HepG2 (cell line): ENCODE data around the gene MED13. TPM values are rescaled to one million over a fixed set of nuclear protein-coding genes. Genes with fewer than 3 reads are reported as not detected.
A peak's percentile ranks its signal among the peaks of the same experiment; 100 is the strongest.

Source experiments
- CBX2 ChIP-seq, 2 experiments: fragments of 200-600 bp in 1 of 2; sonication (generic); formaldehyde crosslinking in 1 of 2; IDR thresholded peaks; 2 replicates each; pipeline versions ENCODE4 v1.7.0 to v1.8.1; 2018 to 2022; ENCODE audit warnings: low read depth in 2 of 2, low read length in 1 of 2, mild to moderate bottlenecking in 1 of 2, missing genetic modification reagents in 1 of 2
- GTF2F1 ChIP-seq: fragments of 150-350 bp; IDR thresholded peaks from 2 replicates; pipeline ENCODE4 v1.6.1; 2014; ENCODE audit warnings: low read length
- HCFC1 ChIP-seq: fragments of 150-350 bp; IDR thresholded peaks from 2 replicates; pipeline ENCODE4 v1.6.1; 2014; ENCODE audit warnings: low read depth, low read length
- HOXD1 ChIP-seq: sonication (generic); formaldehyde crosslinking; IDR thresholded peaks from 2 replicates; pipeline ENCODE4 v1.5.0; 2020; ENCODE audit warnings: missing genetic modification reagents
- ISL2 ChIP-seq: sonication (generic); formaldehyde crosslinking; IDR thresholded peaks from 2 replicates; pipeline ENCODE4 v1.5.0; 2020; ENCODE audit warnings: missing genetic modification reagents
- MLLT10 ChIP-seq: sonication (generic); formaldehyde crosslinking; IDR thresholded peaks from 2 replicates; pipeline ENCODE4 v1.4.0; 2020; ENCODE audit warnings: missing genetic modification reagents
- NCOA5 ChIP-seq: sonication (generic); formaldehyde crosslinking; IDR thresholded peaks from 2 replicates; pipeline ENCODE4 v1.4.0; 2020; ENCODE audit warnings: missing genetic modification reagents
- PHF21A ChIP-seq: sonication (generic); formaldehyde crosslinking; IDR thresholded peaks from 2 replicates; pipeline ENCODE4 v1.5.0; 2020; ENCODE audit warnings: mild to moderate bottlenecking, missing genetic modification reagents
- SNAPC4 ChIP-seq: sonication (generic); formaldehyde crosslinking; IDR thresholded peaks from 2 replicates; pipeline ENCODE4 v1.4.0; 2020; ENCODE audit warnings: mild to moderate bottlenecking, missing genetic modification reagents
- XBP1 ChIP-seq: sonication (generic); formaldehyde crosslinking; IDR thresholded peaks from 2 replicates; pipeline ENCODE4 v1.5.0; 2020; ENCODE audit warnings: missing genetic modification reagents
- YY1 ChIP-seq: IDR thresholded peaks from 2 replicates; pipeline ENCODE4 v1.6.1; 2011; ENCODE audit warnings: low read length, low read depth, moderate library complexity, mild to moderate bottlenecking; ENCODE audit not compliant: insufficient read depth, insufficient replicate concordance
- ZNF333 ChIP-seq: sonication (generic); formaldehyde crosslinking; IDR thresholded peaks from 2 replicates; pipeline ENCODE4 v1.4.0; 2020; ENCODE audit warnings: mild to moderate bottlenecking, missing genetic modification reagents, borderline replicate concordance
- ZNF510 ChIP-seq: sonication (generic); formaldehyde crosslinking; IDR thresholded peaks from 2 replicates; pipeline ENCODE4 v1.4.0; 2020; ENCODE audit warnings: low read depth, mild to moderate bottlenecking, missing genetic modification reagents
- ZNF639 ChIP-seq: conservative IDR thresholded peaks from 2 replicates; pipeline ENCODE4 v1.6.1; 2018; ENCODE audit warnings: missing genetic modification reagents
- ZNF749 ChIP-seq: sonication (generic); formaldehyde crosslinking; IDR thresholded peaks from 2 replicates; pipeline ENCODE4 v1.8.0; 2022; ENCODE audit warnings: mild to moderate bottlenecking, missing genetic modification reagents, moderate library complexity, borderline replicate concordance
- ZNF841 ChIP-seq: sonication (generic); formaldehyde crosslinking; IDR thresholded peaks from 2 replicates; pipeline ENCODE4 v1.8.1; 2023; ENCODE audit warnings: missing genetic modification reagents, borderline replicate concordance
- polyA plus RNA-seq, 8 experiments: library from polyadenylated mRNA; depleted of rRNA in 3 of 8; stranded (reverse) in 7 of 8; unstranded in 1 of 8; fragments of >200 nt; fragmentation: Illumina TruSeq in 4 of 8; extraction: Trizol in 4 of 8; gene quantifications; 2 replicates each; pipeline versions ENCODE4 v1.2.1 to v1.2.3, GENCODE V29; 2011 to 2016; ENCODE audit warnings: low read depth in 4 of 8, missing spikeins in 1 of 8, mixed read lengths in 1 of 8; ENCODE audit not compliant: insufficient read depth in 1 of 8
- total RNA-seq, 5 experiments: library from RNA; depleted of rRNA; stranded (reverse); fragments of >200 nt; fragmentation: Illumina TruSeq; extraction: Trizol; gene quantifications; 2 replicates each; pipeline ENCODE4 v1.2.3, GENCODE V29; 2016; ENCODE audit warnings: low read depth in 1 of 5
- TF ChIP-seq, protein P1 (sequence below): sonication (generic); formaldehyde crosslinking; IDR thresholded peaks from 2 replicates; pipeline ENCODE4 v1.4.0; 2020; ENCODE audit warnings: mild to moderate bottlenecking, missing genetic modification reagents, borderline replicate concordance

The MED13 gene
- total and polyA plus RNA-seq, 2 of the 13 experiments (the other 11 are each of a cell fraction or from before 2014, with no cell fraction given), result 27.4 to 69.1 TPM

GRCh38 chr17:61927208-61928100, 137.6 kb downstream of the MED13 start, which contains the start of gene INTS2 (continued):
- TF ChIP-seq SNAPC4 (CRISPR knock-in tag), result peak; percentile 89
- peak; percentile 68 for TF ChIP-seq YY1
- no peak for TF ChIP-seq CBX2 (IDR thresholded peaks at IDR 0.05; ENCODE audit: low read depth, low read length)
- peak; percentile 85; the same call in 1 of the 2 replicates for TF ChIP-seq CBX2 (CRISPR knock-in tag; IDR thresholded peaks at IDR 0.05; ENCODE audit: low read depth)
- TF ChIP-seq, protein P1, sequence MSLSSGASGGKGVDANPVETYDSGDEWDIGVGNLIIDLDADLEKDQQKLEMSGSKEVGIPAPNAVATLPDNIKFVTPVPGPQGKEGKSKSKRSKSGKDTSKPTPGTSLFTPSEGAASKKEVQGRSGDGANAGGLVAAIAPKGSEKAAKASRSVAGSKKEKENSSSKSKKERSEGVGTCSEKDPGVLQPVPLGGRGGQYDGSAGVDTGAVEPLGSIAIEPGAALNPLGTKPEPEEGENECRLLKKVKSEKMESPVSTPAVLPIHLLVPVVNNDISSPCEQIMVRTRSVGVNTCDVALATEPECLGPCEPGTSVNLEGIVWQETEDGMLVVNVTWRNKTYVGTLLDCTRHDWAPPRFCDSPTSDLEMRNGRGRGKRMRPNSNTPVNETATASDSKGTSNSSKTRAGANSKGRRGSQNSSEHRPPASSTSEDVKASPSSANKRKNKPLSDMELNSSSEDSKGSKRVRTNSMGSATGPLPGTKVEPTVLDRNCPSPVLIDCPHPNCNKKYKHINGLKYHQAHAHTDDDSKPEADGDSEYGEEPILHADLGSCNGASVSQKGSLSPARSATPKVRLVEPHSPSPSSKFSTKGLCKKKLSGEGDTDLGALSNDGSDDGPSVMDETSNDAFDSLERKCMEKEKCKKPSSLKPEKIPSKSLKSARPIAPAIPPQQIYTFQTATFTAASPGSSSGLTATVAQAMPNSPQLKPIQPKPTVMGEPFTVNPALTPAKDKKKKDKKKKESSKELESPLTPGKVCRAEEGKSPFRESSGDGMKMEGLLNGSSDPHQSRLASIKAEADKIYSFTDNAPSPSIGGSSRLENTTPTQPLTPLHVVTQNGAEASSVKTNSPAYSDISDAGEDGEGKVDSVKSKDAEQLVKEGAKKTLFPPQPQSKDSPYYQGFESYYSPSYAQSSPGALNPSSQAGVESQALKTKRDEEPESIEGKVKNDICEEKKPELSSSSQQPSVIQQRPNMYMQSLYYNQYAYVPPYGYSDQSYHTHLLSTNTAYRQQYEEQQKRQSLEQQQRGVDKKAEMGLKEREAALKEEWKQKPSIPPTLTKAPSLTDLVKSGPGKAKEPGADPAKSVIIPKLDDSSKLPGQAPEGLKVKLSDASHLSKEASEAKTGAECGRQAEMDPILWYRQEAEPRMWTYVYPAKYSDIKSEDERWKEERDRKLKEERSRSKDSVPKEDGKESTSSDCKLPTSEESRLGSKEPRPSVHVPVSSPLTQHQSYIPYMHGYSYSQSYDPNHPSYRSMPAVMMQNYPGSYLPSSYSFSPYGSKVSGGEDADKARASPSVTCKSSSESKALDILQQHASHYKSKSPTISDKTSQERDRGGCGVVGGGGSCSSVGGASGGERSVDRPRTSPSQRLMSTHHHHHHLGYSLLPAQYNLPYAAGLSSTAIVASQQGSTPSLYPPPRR, result peak; percentile 79
- TF ChIP-seq ZNF841, result no peak
- TF ChIP-seq HCFC1, result peak; percentile 29; the same call in 1 of the 2 replicates
- no peak for TF ChIP-seq XBP1 (CRISPR knock-in tag)
- peak; percentile 81 for TF ChIP-seq ZNF333 (CRISPR knock-in tag)
- no peak; the same call in none of the 2 replicates for TF ChIP-seq ISL2
- TF ChIP-seq GTF2F1, result 0 out of 2 replicates have a peak, but pooled peaks have one; percentile 56
- TF ChIP-seq HOXD1 (CRISPR knock-in tag), result 0 out of 2 replicates have a peak, but pooled peaks have one; percentile 69
- no peak for TF ChIP-seq MLLT10
- peak; percentile 92 for TF ChIP-seq PHF21A (CRISPR knock-in tag)
- no peak for TF ChIP-seq NCOA5 (CRISPR knock-in tag)
- peak; percentile 96; the same call in 1 of the 2 replicates for TF ChIP-seq ZNF510 (CRISPR knock-in tag)
- no peak; the same call in 1 of the 2 replicates for TF ChIP-seq ZNF749
- peak; percentile 70; the same call in 1 of the 2 replicates for TF ChIP-seq ZNF639
